Fibroblast of lung (primary cell): Measurements from ENCODE around the gene RIPK4. TPM values are rescaled to one million over a fixed set of nuclear protein-coding genes. Genes with fewer than 3 reads are reported as not detected.

ENCODE experiments used
- DNase-seq, 2 donors: peaks; one replicate each; pipeline versions ENCODE4 v3.0.0 to v3.0.0-alpha.2; 2010; ENCODE audit warnings: low read depth in 2 of 2
- H2AFZ ChIP-seq: 2 replicates; pipeline ENCODE4 v1.5.1; 2012; ENCODE audit warnings: low read length, control low read depth, inconsistent platforms
- H3K27ac ChIP-seq: 2 replicates; pipeline ENCODE4 v1.5.1; 2011; ENCODE audit warnings: low read length, control low read depth; ENCODE audit not compliant: insufficient read depth
- H3K27me3 ChIP-seq: 2 replicates; pipeline ENCODE4 v1.5.1; 2011; ENCODE audit warnings: mild to moderate bottlenecking, low read length; ENCODE audit not compliant: control insufficient read depth, insufficient read depth
- H3K36me3 ChIP-seq: 2 replicates; pipeline ENCODE4 v1.5.1; 2011; ENCODE audit warnings: low read length; ENCODE audit not compliant: control insufficient read depth, insufficient read depth
- H3K4me1 ChIP-seq: 2 replicates; pipeline ENCODE4 v1.5.1; 2011; ENCODE audit warnings: low read length; ENCODE audit not compliant: control insufficient read depth, insufficient read depth; ENCODE audit errors: extremely low read depth
- H3K4me2 ChIP-seq: 2 replicates; pipeline ENCODE4 v1.5.1; 2011; ENCODE audit warnings: low read length, control low read depth; ENCODE audit not compliant: insufficient read depth; ENCODE audit errors: extremely low read depth
- H3K4me3 ChIP-seq, 4 experiments: fragments of 200-600 bp in 1 of 4; sonication (generic) in 1 of 4; replicated peaks in 1 of 4; 2 replicates each; pipeline ENCODE4 v1.5.1; 2011 to 2016; ENCODE audit warnings: low read length in 4 of 4, low read depth in 3 of 4, mild to moderate bottlenecking in 3 of 4, control low read depth in 2 of 4, inconsistent platforms in 1 of 4, mixed read lengths in 1 of 4; ENCODE audit not compliant: insufficient read depth in 1 of 4; ENCODE audit errors: control extremely low read depth in 1 of 4
- H3K79me2 ChIP-seq: 2 replicates; pipeline ENCODE4 v1.5.1; 2012; ENCODE audit warnings: mild to moderate bottlenecking, low read length, inconsistent platforms; ENCODE audit not compliant: control insufficient read depth, insufficient read depth
- H3K9ac ChIP-seq: 2 replicates; pipeline ENCODE4 v1.5.1; 2011; ENCODE audit warnings: mild to moderate bottlenecking, low read length, control low read depth; ENCODE audit not compliant: insufficient read depth
- H3K9me3 ChIP-seq: 2 replicates; pipeline ENCODE4 v1.5.1; 2012; ENCODE audit warnings: low read depth, low read length; ENCODE audit not compliant: control insufficient read depth, insufficient read depth
- H4K20me1 ChIP-seq: 2 replicates; pipeline ENCODE4 v1.5.1; 2011; ENCODE audit warnings: low read length; ENCODE audit not compliant: control insufficient read depth, insufficient read depth; ENCODE audit errors: extremely low read depth
- EZH2 ChIP-seq: IDR thresholded peaks from 2 replicates; pipeline ENCODE4 v1.5.1; 2012; ENCODE audit warnings: low read length, control low read depth, mild to moderate bottlenecking; ENCODE audit errors: missing control alignments
- polyA plus RNA-seq, 2 donors: library from polyadenylated mRNA; depleted of rRNA in 1 of 2; stranded (reverse) in 1 of 2; unstranded in 1 of 2; fragments of >200 nt; gene quantifications; 2 replicates each; pipeline ENCODE4 v1.2.1, GENCODE V29; 2011 to 2012; ENCODE audit warnings: missing spikeins in 1 of 2
- total RNA-seq: library from RNA; depleted of rRNA; stranded (reverse); fragments of >200 nt; gene quantifications from 2 replicates; pipeline ENCODE4 v1.2.1, GENCODE V29; 2014
- TF ChIP-seq, protein P1 (sequence below), 2 donors: IDR thresholded peaks in 1 of 2; conservative IDR thresholded peaks in 1 of 2; 1 replicate in 1 of 2; 2 replicates in 1 of 2; pipeline ENCODE4 v1.5.1; 2011 to 2012; ENCODE audit warnings: low read length in 2 of 2, control low read depth in 1 of 2, inconsistent platforms in 1 of 2, low read depth in 1 of 2, mild to moderate bottlenecking in 1 of 2

RIPK4 gene
- total and polyA plus RNA-seq, 2 donors (not counting 1 experiment from before 2014, with no cell fraction given) = under 0.01 TPM; not detected in 1

GRCh38 chr21:41808846-41809245 is 42.0 kb upstream of the RIPK4 start:
- Histone ChIP-seq H3K9me3 (no peaks in the 10 kb centered on the region), H3K27me3 (no peaks in the 10 kb centered on the region), H2AFZ (no peak overlapping the region), H3K79me2 (no peaks in the 10 kb centered on the region), H3K4me2 (no peak overlapping the region), H3K4me3 (no peak overlapping the region), H3K27ac (no peak overlapping the region), H3K9ac (no peak overlapping the region), H3K4me1 (no peaks in the 10 kb centered on the region), H4K20me1 (no peaks in the 10 kb centered on the region), H3K36me3 (peaks cover 6% of the 10 kb centered on the region)
- TF ChIP-seq, protein P1, sequence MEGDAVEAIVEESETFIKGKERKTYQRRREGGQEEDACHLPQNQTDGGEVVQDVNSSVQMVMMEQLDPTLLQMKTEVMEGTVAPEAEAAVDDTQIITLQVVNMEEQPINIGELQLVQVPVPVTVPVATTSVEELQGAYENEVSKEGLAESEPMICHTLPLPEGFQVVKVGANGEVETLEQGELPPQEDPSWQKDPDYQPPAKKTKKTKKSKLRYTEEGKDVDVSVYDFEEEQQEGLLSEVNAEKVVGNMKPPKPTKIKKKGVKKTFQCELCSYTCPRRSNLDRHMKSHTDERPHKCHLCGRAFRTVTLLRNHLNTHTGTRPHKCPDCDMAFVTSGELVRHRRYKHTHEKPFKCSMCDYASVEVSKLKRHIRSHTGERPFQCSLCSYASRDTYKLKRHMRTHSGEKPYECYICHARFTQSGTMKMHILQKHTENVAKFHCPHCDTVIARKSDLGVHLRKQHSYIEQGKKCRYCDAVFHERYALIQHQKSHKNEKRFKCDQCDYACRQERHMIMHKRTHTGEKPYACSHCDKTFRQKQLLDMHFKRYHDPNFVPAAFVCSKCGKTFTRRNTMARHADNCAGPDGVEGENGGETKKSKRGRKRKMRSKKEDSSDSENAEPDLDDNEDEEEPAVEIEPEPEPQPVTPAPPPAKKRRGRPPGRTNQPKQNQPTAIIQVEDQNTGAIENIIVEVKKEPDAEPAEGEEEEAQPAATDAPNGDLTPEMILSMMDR (conservative IDR thresholded peaks at IDR 0.05 in 1 of 2, IDR thresholded peaks at IDR 0.05 in 1 of 2; ENCODE audit: low read depth in 1 of 2, low read length in 2 of 2) = no peak
- no peak for TF ChIP-seq EZH2
- no peak for DNase-seq

- Histone ChIP-seq H3K36me3 (peaks cover 6% of the 10 kb centered on the region), H3K79me2 (no peaks in the 10 kb centered on the region), H3K4me2 (no peak overlapping the region), H3K4me3 (no peak overlapping the region), H3K9me3 (no peaks in the 10 kb centered on the region), H2AFZ (no peak overlapping the region), H4K20me1 (no peaks in the 10 kb centered on the region), H3K27ac (no peak overlapping the region), H3K27me3 (no peaks in the 10 kb centered on the region), H3K9ac (no peak overlapping the region), H3K4me1 (no peaks in the 10 kb centered on the region)
- no peak for DNase-seq
- TF ChIP-seq, protein P1 (conservative IDR thresholded peaks at IDR 0.05 in 1 of 2, IDR thresholded peaks at IDR 0.05 in 1 of 2; ENCODE audit: low read depth in 1 of 2, low read length in 2 of 2) = no peak
- no peak for TF ChIP-seq EZH2
Observed at GRCh38 chr21:41808094-41808493, 41.2 kb upstream of the RIPK4 start.

- Histone ChIP-seq H3K4me2 (no peak overlapping the region), H3K4me3 (no peak overlapping the region), H3K9me3 (no peaks in the 10 kb centered on the region), H3K36me3 (peaks cover 6% of the 10 kb centered on the region), H3K27ac (no peak overlapping the region), H4K20me1 (no peaks in the 10 kb centered on the region), H3K4me1 (peaks cover 4% of the 10 kb centered on the region), H3K9ac (no peak overlapping the region), H3K79me2 (no peaks in the 10 kb centered on the region), H3K27me3 (no peaks in the 10 kb centered on the region), H2AFZ (no peak overlapping the region)
- no peak for DNase-seq
- no peak for TF ChIP-seq EZH2
- TF ChIP-seq, protein P1 (conservative IDR thresholded peaks at IDR 0.05 in 1 of 2, IDR thresholded peaks at IDR 0.05 in 1 of 2; ENCODE audit: low read depth in 1 of 2, low read length in 2 of 2) = no peak
Observed at GRCh38 chr21:41806773-41807172, 39.9 kb upstream of the RIPK4 start.
